Neural progenitor cell (in vitro differentiated cells): ENCODE data around the gene XPO5.

Source experiments
- EZH2 ChIP-seq: fragments of 200-600 bp; sonication (generic); IDR thresholded peaks from 2 replicates; pipeline ENCODE4 v1.6.1; 2017; ENCODE audit warnings: antibody characterized with exemption, mild to moderate bottlenecking, moderate library complexity
- EZH2phosphoT487 ChIP-seq: fragments of 200-600 bp; sonication (generic); IDR thresholded peaks from 2 replicates; pipeline ENCODE4 v1.6.1; 2017; ENCODE audit warnings: antibody characterized with exemption
- TF ChIP-seq, protein P1 (sequence below): fragments of 200-600 bp; sonication (generic); IDR thresholded peaks from 2 replicates; pipeline ENCODE4 v1.5.1; 2017; ENCODE audit warnings: antibody characterized with exemption, mild to moderate bottlenecking

DNA sequence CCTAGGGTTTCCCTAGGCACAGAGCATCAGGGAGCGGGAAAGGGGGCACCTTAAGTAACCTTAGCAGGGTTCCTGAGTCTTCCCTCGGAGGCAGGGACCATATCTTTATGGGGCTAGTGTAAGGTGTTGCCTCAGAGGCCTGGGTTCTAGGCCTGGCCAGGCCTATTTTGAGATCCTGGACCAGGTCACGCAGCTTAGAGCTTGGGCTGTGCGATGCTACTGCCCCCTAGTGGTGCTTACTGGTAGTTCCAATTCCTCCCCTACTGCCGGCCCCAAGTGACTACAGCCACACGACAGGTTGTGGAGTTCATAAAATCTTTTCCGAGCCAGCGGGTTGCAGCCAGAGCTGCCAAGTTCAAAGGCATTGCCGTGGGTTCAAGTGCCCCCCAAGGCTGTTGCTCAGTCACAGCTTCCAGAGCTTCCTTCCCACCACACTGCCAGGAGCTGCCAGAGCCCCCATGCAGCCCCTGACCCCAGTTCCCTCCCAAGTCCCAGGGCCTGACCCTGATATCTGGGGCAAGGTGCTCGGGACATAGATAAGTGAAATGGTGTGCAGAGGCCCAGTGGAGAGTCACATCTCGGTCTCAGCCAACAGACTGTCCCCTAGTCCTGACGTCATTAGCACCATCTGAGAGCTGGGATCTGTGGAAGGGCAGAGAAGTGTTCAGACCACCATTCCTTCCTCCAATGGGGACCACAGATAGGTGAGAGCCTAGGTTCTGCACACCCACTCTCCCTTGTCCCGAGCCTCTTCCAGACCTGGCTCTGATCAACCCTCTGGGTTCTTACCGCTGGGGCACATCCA, 69.0 kb downstream of the XPO5 start:
- TF ChIP-seq EZH2phosphoT487, result no peak
- TF ChIP-seq, protein P1, sequence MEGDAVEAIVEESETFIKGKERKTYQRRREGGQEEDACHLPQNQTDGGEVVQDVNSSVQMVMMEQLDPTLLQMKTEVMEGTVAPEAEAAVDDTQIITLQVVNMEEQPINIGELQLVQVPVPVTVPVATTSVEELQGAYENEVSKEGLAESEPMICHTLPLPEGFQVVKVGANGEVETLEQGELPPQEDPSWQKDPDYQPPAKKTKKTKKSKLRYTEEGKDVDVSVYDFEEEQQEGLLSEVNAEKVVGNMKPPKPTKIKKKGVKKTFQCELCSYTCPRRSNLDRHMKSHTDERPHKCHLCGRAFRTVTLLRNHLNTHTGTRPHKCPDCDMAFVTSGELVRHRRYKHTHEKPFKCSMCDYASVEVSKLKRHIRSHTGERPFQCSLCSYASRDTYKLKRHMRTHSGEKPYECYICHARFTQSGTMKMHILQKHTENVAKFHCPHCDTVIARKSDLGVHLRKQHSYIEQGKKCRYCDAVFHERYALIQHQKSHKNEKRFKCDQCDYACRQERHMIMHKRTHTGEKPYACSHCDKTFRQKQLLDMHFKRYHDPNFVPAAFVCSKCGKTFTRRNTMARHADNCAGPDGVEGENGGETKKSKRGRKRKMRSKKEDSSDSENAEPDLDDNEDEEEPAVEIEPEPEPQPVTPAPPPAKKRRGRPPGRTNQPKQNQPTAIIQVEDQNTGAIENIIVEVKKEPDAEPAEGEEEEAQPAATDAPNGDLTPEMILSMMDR, result peak; percentile 92
- no peak for TF ChIP-seq EZH2
